B cell (primary cell): Measurements from ENCODE around the gene DCST2. TPM values are rescaled to one million over a fixed set of nuclear protein-coding genes. Genes with fewer than 3 reads are reported as not detected.
"Not testable (repeated sequence)": the region's sequence is repeated elsewhere in the genome, so short reads cannot be mapped to it uniquely, and the experiment has no call there.

Source experiments
- ATAC-seq: fragments of 200-7000 bp; cut with Tn5 transposase; one replicate; pipeline ENCODE4 v1.10.0; 2021; ENCODE audit warnings: low read depth, mild to moderate bottlenecking, moderate number of reproducible peaks, moderate library complexity
- CTCF ChIA-PET: fragments of 350-600 bp; sonication (Branson Sonifier 250); formaldehyde crosslinking; loops from one replicate; lab custom pipeline; 2021; ENCODE audit warnings: antibody characterized with exemption, inconsistent platforms; lab: Charles Lee
- POLR2A ChIA-PET: fragments of 350-600 bp; sonication (Branson Sonifier 250); formaldehyde crosslinking; loops from one replicate; lab custom pipeline; 2021; ENCODE audit warnings: antibody characterized with exemption; lab: Charles Lee
- DNase-seq: peaks from one replicate; pipeline ENCODE4 v3.0.0; 2013
- H2AFZ ChIP-seq: 2 replicates; pipeline ENCODE4 v1.6.1; 2012; ENCODE audit warnings: mild to moderate bottlenecking, low read depth, low read length; ENCODE audit not compliant: insufficient read depth, poor library complexity, severe bottlenecking
- H3K27ac ChIP-seq, 2 donors: 1 replicate in 1 of 2; 2 replicates in 1 of 2; pipeline ENCODE4 v1.5.1; 2012 to 2013; ENCODE audit warnings: low read length in 2 of 2, mild to moderate bottlenecking in 2 of 2, moderate library complexity in 1 of 2
- H3K27me3 ChIP-seq, 4 experiments: fragments of 200-600 bp in 1 of 4; sonication (generic) in 1 of 4; replicated peaks in 1 of 4; 1 replicate in 2 of 4; 2 replicates in 2 of 4; pipeline versions ENCODE4 v1.6.1 to v1.7.0; 2013 to 2016; ENCODE audit warnings: low read length in 3 of 4, mild to moderate bottlenecking in 2 of 4, mixed read lengths in 1 of 4, moderate library complexity in 1 of 4; ENCODE audit not compliant: insufficient read depth in 4 of 4, control insufficient read depth in 3 of 4; ENCODE audit errors: control extremely low read depth in 1 of 4
- H3K36me3 ChIP-seq, 2 experiments: replicated peaks in 1 of 2; 1 replicate in 1 of 2; 2 replicates in 1 of 2; pipeline versions ENCODE4 v1.6.1 to v1.7.1; 2013; ENCODE audit warnings: low read length in 1 of 2; ENCODE audit not compliant: insufficient read depth in 2 of 2, control insufficient read depth in 1 of 2; ENCODE audit errors: control extremely low read depth in 1 of 2, extremely low read depth in 1 of 2
- H3K4me1 ChIP-seq, 2 donors: fragments of 200-600 bp in 1 of 2; sonication (generic) in 1 of 2; 1 replicate in 1 of 2; 2 replicates in 1 of 2; pipeline versions ENCODE4 v1.5.1 to v1.6.1; 2013 to 2017; ENCODE audit warnings: low read length in 2 of 2; ENCODE audit not compliant: control insufficient read depth in 2 of 2, insufficient read depth in 2 of 2
- H3K4me2 ChIP-seq: replicated peaks from 2 replicates; pipeline ENCODE3; 2012; ENCODE audit warnings: mild to moderate bottlenecking, low read depth, low read length; ENCODE audit not compliant: poor library complexity, severe bottlenecking
- H3K4me3 ChIP-seq, 5 experiments: fragments of 200-600 bp in 1 of 5; sonication (generic) in 1 of 5; 1 replicate in 3 of 5; 2 replicates in 2 of 5; pipeline versions ENCODE4 v1.5.1 to v1.7.0; 2011 to 2016; ENCODE audit warnings: low read length in 4 of 5, mild to moderate bottlenecking in 4 of 5, low read depth in 2 of 5, control low read depth in 1 of 5, moderate library complexity in 1 of 5; ENCODE audit not compliant: insufficient read depth in 1 of 5; ENCODE audit errors: control extremely low read depth in 1 of 5, extremely low read depth in 1 of 5
- H3K79me2 ChIP-seq: fragments of 200-600 bp; sonication (generic); one replicate; pipeline ENCODE4 v1.6.0; 2016; ENCODE audit warnings: low read length; ENCODE audit not compliant: control insufficient read depth, insufficient read depth
- H3K9ac ChIP-seq: fragments of 200-600 bp; sonication (generic); 2 replicates; pipeline ENCODE4 v1.6.1; 2017; ENCODE audit warnings: mild to moderate bottlenecking, low read length, moderate library complexity
- H3K9me3 ChIP-seq, 3 donors: one replicate each; pipeline versions ENCODE4 v1.6.1 to v1.7.1; 2013; ENCODE audit warnings: low read length in 2 of 3; ENCODE audit not compliant: control insufficient read depth in 2 of 3, insufficient read depth in 1 of 3; ENCODE audit errors: control extremely low read depth in 1 of 3
- H4K20me1 ChIP-seq: 2 replicates; pipeline ENCODE4 v1.6.0; 2012; ENCODE audit warnings: mild to moderate bottlenecking, low read length; ENCODE audit not compliant: insufficient read depth, control insufficient read depth, poor library complexity, severe bottlenecking
- H3K27ac Mint-ChIP-seq: one replicate; pipeline ENCODE4 v1.8.0; 2021; ENCODE audit warnings: mixed read lengths
- H3K27me3 Mint-ChIP-seq: one replicate; pipeline ENCODE4 v1.8.0; 2021; ENCODE audit warnings: mixed read lengths
- H3K4me1 Mint-ChIP-seq: one replicate; pipeline ENCODE4 v1.8.0; 2021; ENCODE audit warnings: mixed read lengths
- H3K4me3 Mint-ChIP-seq: one replicate; pipeline ENCODE4 v1.8.0; 2021; ENCODE audit warnings: mixed read lengths
- H3K9me3 Mint-ChIP-seq: one replicate; pipeline ENCODE4 v1.8.0; 2022; ENCODE audit warnings: mixed read lengths; ENCODE audit not compliant: insufficient read depth
- CTCF ChIP-seq: fragments of 200-600 bp; IDR thresholded peaks from one replicate; pipeline ENCODE4 v1.8.0; 2022; ENCODE audit warnings: antibody characterized with exemption, mild to moderate bottlenecking
- EZH2 ChIP-seq: IDR thresholded peaks from 2 replicates; pipeline ENCODE4 v1.6.1; 2012; ENCODE audit warnings: borderline replicate concordance, low read depth, mild to moderate bottlenecking, moderate library complexity, low read length; ENCODE audit not compliant: insufficient read depth, poor library complexity, severe bottlenecking
- WGBS: methylation state at CpG from one replicate; pipeline ENCODE4 v1.1.5; 2013; ENCODE audit warnings: missing lambda C conversion rate; ENCODE audit not compliant: insufficient coverage; 5-methylcytosine and 5-hydroxymethylcytosine counted together
- intact Hi-C: fragments of 100-400 bp; cut with micrococcal nuclease; formaldehyde crosslinking; loops from one replicate; pipeline ENCODE4 v1.10.0; 2022
- polyA plus RNA-seq: library from polyadenylated mRNA; depleted of rRNA; stranded (reverse); fragments of >200 nt; gene quantifications from 2 replicates; pipeline ENCODE4 v1.2.3, GENCODE V29; 2012
- total RNA-seq, 2 donors: library from RNA; stranded (reverse); fragments of 120-200 nt in 1 of 2; gene quantifications; 1 replicate in 1 of 2; 2 replicates in 1 of 2; pipeline versions ENCODE4 v1.2.3 to v1.2.4, GENCODE V29; 2013 to 2022

The DCST2 gene
- total and polyA plus RNA-seq, 2 donors (not counting 1 experiment from before 2014, with no cell fraction given), result 0.89 to 5.4 TPM

GRCh38 chr1:154995301-154995983 is 38.1 kb downstream of the DCST2 start:
- POLR2A ChIA-PET, result interaction anchor here (0.7 to 1.4 kb wide), 6 partner anchors 12 to 385 kb away, joined by 3 to 8 read pairs (median 6); partner anchors contain the start of gene FLAD1
- H3K9me3 ChIP-seq, H3K27ac ChIP-seq, H3K27me3 ChIP-seq, H3K27ac Mint-ChIP-seq, H3K4me3 Mint-ChIP-seq, H2AFZ ChIP-seq, H3K9me3 Mint-ChIP-seq, H3K9ac ChIP-seq, H3K4me3 ChIP-seq, intact Hi-C loops, H3K79me2 ChIP-seq, H3K4me2 ChIP-seq, H4K20me1 ChIP-seq, ATAC-seq, H3K27me3 Mint-ChIP-seq: not testable (repeated sequence)
- CTCF ChIA-PET, result interaction anchor here (0.7 to 18.4 kb wide), 8 partner anchors 12 to 174 kb away, joined by 3 to 295 read pairs (median 4); partner anchors contain the start of genes FLAD1 and PMVK
- WGBS, result no CpG with 5 or more reads among the region's 13 CpGs
- H3K4me1 Mint-ChIP-seq, result peaks cover 23% of the 10 kb centered on the region
- peak; percentile 22 for DNase-seq
- Histone ChIP-seq H3K4me1 (peaks cover 11 to 17% of the 10 kb centered on the region in 2 donors), H3K36me3 (peaks cover 0 to 11% of the 10 kb centered on the region in 2 experiments)

- Histone ChIP-seq H3K4me3 (no peak overlapping the region), H3K4me2 (no peak overlapping the region), H3K4me1 (peaks cover 6 to 10% of the 10 kb centered on the region in 2 donors), H3K27me3 (no peaks in the 10 kb centered on the region), H4K20me1 (peaks cover 9% of the 10 kb centered on the region), H3K79me2 (peaks cover 5% of the 10 kb centered on the region), H3K9me3 (no peaks in the 10 kb centered on the region), H2AFZ (no peak overlapping the region), H3K9ac (no peak overlapping the region), H3K27ac (no peak overlapping the region), H3K36me3 (peaks cover 0 to 19% of the 10 kb centered on the region in 2 experiments)
- POLR2A ChIA-PET, result interaction anchor here (0.7 to 1.4 kb wide), 4 partner anchors 11 to 384 kb away, joined by 3 to 7 read pairs (median 6); partner anchors contain the start of gene FLAD1
- H3K27me3 Mint-ChIP-seq, result no peaks in the 10 kb centered on the region
- H3K27ac Mint-ChIP-seq, result peak overlapping the region; percentile 34
- intact Hi-C loops, result no loop called here
- WGBS, result 20% methylated on average over 3 of the region's 3 CpGs
- no peak overlapping the region for H3K4me3 Mint-ChIP-seq
- CTCF ChIA-PET, result interaction anchor here (0.9 to 18.4 kb wide), 6 partner anchors 11 to 56 kb away, joined by 4 to 295 read pairs (median 6); partner anchors contain the start of genes ADAM15 and FLAD1
- TF ChIP-seq CTCF (no peak), EZH2 (no peak)
- no peak for ATAC-seq
- no peak for DNase-seq
- H3K9me3 Mint-ChIP-seq, result no peaks in the 10 kb centered on the region
- peaks cover 18% of the 10 kb centered on the region for H3K4me1 Mint-ChIP-seq
Measured at GRCh38 chr1:154994591-154994990, 39.0 kb downstream of the DCST2 start.
